22Rv1 (cell line): ENCODE data around the gene SAMD4A.

Source experiments
- ZFX ChIP-seq: fragments of 450-650 bp; IDR thresholded peaks from 2 replicates; pipeline ENCODE4 v1.6.1; 2017; ENCODE audit warnings: antibody characterized with exemption, borderline replicate concordance
- TF ChIP-seq, protein P1 (sequence below): fragments of 450-650 bp; IDR thresholded peaks from 2 replicates; pipeline ENCODE4 v1.5.1; 2017; ENCODE audit warnings: mild to moderate bottlenecking

DNA sequence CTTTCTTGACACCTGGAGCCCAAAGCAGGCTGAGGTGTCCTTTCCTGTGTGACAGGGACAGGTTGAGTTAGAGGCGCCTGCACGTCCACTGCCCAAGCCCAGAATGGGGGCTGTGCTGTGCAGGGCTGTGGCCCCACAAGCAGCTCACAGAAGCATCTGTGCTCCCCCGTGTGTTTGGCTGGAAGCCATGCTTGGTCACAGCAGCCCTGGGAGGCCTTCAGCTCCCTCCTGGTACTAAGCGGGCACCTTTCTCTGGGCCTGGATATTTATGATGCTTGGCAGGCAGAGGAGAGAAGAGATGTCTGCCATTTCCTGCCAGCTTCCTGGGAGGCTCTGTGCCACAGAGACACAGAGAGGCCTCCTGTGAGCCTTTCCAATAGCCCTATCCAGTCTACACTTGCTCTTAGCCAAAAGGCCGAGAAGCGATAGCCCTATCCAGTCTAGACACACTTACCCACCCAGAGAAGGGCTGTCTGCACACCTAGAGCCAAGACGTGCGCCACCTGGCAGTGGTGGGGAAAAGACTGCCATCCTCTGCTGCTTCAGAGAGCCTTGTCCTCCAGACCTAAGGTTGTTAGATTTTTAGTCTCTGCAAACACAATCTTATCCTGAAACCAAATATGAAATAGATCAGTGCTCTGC, 218.3 kb downstream of the SAMD4A start:
- TF ChIP-seq, protein P1, sequence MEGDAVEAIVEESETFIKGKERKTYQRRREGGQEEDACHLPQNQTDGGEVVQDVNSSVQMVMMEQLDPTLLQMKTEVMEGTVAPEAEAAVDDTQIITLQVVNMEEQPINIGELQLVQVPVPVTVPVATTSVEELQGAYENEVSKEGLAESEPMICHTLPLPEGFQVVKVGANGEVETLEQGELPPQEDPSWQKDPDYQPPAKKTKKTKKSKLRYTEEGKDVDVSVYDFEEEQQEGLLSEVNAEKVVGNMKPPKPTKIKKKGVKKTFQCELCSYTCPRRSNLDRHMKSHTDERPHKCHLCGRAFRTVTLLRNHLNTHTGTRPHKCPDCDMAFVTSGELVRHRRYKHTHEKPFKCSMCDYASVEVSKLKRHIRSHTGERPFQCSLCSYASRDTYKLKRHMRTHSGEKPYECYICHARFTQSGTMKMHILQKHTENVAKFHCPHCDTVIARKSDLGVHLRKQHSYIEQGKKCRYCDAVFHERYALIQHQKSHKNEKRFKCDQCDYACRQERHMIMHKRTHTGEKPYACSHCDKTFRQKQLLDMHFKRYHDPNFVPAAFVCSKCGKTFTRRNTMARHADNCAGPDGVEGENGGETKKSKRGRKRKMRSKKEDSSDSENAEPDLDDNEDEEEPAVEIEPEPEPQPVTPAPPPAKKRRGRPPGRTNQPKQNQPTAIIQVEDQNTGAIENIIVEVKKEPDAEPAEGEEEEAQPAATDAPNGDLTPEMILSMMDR: no peak
- no peak for TF ChIP-seq ZFX
